ENCODE data around the gene PPFIBP1.
"Not testable (repeated sequence)": the region's sequence is repeated elsewhere in the genome, so short reads cannot be mapped to it uniquely, and the experiment has no call there.

The PPFIBP1 gene

GRCh38 chr12:27598866-27599265 lies 74.9 kb downstream of the PPFIBP1 start:
- DNase-seq = not testable (repeated sequence)

- DNase-seq = not testable (repeated sequence)
Measured at GRCh38 chr12:27601056-27601828, 77.2 kb downstream of the PPFIBP1 start.

GRCh38 chr12:27602516-27602915 lies 78.5 kb downstream of the PPFIBP1 start:
- no peak for DNase-seq

- DNase-seq = no peak
Measured at GRCh38 chr12:27604431-27604830, 80.4 kb downstream of the PPFIBP1 start.

DNA sequence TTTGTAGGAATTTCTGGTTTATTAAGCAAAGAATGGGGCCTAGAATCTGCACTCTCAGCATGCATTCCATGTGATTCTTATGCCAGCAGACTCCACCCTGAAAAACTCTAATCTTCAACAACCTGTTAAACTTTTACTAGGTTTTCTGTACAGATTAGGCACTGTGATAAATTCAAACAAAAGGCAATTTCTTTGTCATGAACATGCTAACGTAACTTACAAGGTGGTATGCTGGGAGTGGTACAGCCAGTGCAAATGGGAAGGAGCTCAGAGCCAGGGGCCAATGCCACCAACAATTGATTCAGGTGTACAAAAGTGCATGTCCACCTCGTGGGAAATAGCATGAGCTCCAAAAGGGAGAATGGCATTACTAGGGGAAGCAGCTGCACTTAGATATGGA lies 83.0 kb downstream of the PPFIBP1 start:
- DNase-seq = no peak

GRCh38 chr12:27607591-27607990 lies 83.6 kb downstream of the PPFIBP1 start:
- no peak for DNase-seq

DNA sequence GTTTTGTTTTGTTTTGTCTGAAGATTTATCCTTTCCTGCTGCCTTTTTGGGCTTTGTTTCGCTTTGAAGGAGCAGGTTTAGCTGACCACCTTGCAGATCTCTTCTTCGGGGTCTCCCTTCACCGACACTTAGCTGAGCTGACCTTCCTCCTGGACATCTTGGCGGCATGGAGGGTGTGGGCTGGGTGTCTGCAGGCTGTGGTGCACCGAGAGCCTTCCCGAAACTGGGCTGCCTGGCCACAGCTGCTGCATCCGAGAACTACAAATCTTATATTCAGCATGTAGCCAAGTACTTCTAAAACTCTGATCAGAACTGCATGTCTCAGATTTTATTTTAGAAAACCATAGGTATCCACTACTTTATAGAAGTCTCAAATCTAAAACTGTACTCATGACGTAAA lies 84.9 kb downstream of the PPFIBP1 start:
- DNase-seq = no peak

- DNase-seq = no peak
Measured at GRCh38 chr12:27610374-27610773, 86.4 kb downstream of the PPFIBP1 start.

- DNase-seq = no peak
Measured at GRCh38 chr12:27614386-27614785, 90.4 kb downstream of the PPFIBP1 start.

- peak; percentile 5 for DNase-seq
Measured at GRCh38 chr12:27614866-27615265, 90.9 kb downstream of the PPFIBP1 start.

GRCh38 chr12:27615331-27615891 lies 91.4 kb downstream of the PPFIBP1 start:
- no peak for DNase-seq

DNA sequence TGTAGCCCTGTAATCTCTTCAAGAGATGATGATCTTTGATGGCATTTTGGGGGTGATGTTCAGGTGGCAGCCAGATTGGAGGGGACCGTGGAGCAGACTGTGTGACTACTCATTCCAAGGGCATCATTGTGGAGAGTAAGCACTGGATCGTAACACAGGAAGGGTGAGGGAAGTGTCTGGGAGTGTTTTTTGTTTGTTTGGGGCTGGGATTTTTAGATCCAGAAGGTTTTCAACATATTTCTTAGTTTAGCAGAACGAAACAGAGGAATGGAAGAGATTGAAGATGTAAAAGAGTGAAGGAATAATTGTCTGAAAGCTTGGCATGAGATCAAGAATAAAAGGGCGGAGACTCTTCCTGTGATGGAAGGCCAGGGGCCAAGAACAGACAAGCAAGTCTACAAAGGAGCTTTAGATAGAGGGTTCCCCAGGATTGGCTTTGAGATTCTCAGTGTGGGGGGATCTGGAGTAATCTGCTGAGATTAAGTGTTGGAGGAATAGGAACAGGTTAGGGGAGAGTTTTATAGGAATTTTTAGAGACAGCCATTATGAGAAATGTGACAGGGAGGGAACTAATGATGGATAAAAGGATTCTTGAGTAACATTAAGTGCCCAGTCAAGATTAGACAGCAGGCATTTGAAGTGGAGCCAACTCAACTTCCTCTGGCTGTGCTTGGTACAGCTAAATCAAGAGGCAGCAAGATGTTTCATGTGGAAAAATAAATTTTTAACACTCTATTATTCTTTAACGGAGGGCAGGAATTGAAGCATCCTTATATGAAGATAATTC lies 92.5 kb downstream of the PPFIBP1 start:
- DNase-seq = no peak

GRCh38 chr12:27618836-27619235 lies 94.8 kb downstream of the PPFIBP1 start:
- DNase-seq = no peak

- no peak for DNase-seq
Measured at GRCh38 chr12:27619308-27619707, 95.3 kb downstream of the PPFIBP1 start.

- DNase-seq = no peak
Measured at GRCh38 chr12:27620121-27620520, 96.1 kb downstream of the PPFIBP1 start.

- no peak for DNase-seq
Measured at GRCh38 chr12:27622436-27623195, 98.6 kb downstream of the PPFIBP1 start.

GRCh38 chr12:27623645-27624044 lies 99.6 kb downstream of the PPFIBP1 start:
- no peak for DNase-seq

DNA sequence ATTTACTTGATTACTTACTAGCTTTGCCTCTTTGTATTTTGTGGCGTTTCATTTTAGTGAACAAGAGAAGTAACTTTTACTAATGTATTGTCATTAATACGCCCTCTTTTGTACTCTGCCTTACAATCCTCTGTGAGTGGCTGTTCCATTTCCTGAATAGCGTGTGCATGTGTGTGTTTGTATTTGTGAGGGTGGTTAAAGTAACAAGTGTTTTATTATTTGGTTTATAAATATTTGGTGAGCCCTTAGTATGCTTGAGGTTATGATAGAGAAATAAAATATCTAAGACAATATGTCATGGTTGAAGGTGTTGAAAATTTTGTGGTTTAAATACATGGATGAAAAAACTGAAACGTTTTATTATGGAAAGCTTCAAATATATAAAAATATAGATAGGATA lies 100.6 kb downstream of the PPFIBP1 start:
- no peak for DNase-seq

DNA sequence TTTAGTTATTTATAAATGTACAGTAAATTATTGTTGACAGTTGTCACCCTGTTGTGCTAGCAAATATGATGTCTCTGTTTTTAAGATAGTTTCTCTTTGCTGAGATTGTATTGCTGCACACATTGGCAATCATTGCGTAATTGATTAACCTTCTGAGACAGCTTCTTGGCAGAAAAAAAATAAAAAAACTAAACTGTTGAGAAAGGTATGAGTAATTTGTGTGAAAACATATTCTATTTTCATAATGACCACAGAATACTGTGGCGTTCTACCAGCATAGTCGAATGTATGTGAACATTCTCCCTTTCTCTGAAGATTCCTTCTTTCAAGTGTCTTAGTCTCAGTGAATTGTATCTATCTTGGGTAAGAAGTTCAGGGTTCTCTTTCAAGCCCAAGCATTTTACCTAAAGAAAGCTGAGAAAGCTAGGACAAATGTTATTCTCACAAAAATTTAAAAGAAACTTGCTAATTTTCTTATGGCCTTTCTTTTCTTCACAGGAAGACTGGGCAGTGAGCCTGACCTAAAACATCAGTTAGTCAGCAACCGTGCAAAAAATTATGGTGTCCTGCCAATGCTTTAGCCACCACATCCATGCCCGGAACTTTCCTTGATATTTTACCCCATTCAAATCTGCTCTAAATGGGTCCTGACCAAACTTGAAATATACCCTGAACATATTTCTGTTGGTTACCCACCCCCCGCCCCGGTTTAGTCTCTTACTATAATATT lies 103.3 kb downstream of the PPFIBP1 start:
- no peak for DNase-seq

DNA sequence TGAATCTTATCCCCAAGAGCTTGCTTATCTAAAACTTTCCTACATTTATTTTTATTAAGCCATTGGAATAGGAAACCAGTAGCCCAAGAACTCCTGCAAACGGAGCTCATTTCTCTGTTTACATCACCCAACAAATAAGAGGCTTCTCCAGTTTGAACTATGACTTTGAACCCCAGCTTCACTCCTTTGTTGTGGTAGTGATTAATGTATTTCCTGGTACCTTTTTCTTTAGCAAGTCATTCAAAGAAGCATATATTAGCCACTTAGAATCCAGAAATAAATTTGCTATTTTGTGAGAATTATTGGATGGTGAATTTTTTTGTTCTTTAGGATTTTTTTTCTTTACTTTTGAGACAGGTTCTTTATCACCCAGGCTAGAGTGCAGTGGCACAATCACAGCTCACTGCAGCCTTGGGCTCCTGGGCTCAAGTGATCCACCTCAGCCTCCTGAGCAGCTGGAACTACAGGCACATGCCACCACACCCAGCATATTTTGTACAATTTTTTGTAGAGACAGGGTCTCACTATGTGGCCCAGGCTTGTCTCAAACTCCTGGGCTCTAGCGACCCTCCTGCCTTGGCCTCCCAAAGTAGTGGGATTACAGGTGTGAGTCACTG lies 104.0 kb downstream of the PPFIBP1 start:
- DNase-seq = not testable (repeated sequence)

GRCh38 chr12:27630219-27630618 lies 106.2 kb downstream of the PPFIBP1 start:
- DNase-seq = not testable (repeated sequence)

GRCh38 chr12:27631365-27631764 lies 107.4 kb downstream of the PPFIBP1 start:
- DNase-seq = no peak

All from NCI-H82 (cell line).